HEK293T (cell line): ENCODE data around the gene PPM1N.
A peak's percentile ranks its signal among the peaks of the same experiment; 100 is the strongest.

Source experiments
- BHLHE40 ChIP-seq: fragments of 450-650 bp; IDR thresholded peaks from 2 replicates; pipeline ENCODE4 v1.6.1; 2016; ENCODE audit warnings: mild to moderate bottlenecking, moderate library complexity, borderline replicate concordance
- ELF4 ChIP-seq: fragments of 450-650 bp; IDR thresholded peaks from 2 replicates; pipeline ENCODE4 v1.6.1; 2017; ENCODE audit warnings: antibody characterized with exemption
- FOXK2 ChIP-seq: fragments of 450-650 bp; IDR thresholded peaks from 2 replicates; pipeline ENCODE4 v1.6.1; 2016; ENCODE audit warnings: mild to moderate bottlenecking
- FOXM1 ChIP-seq: fragments of 450-650 bp; IDR thresholded peaks from 2 replicates; pipeline ENCODE4 v1.6.1; 2017; ENCODE audit warnings: mild to moderate bottlenecking, borderline replicate concordance
- NFRKB ChIP-seq: fragments of 450-650 bp; IDR thresholded peaks from 2 replicates; pipeline ENCODE4 v1.6.1; 2016; ENCODE audit warnings: mild to moderate bottlenecking, moderate library complexity
- PKNOX1 ChIP-seq: fragments of 450-650 bp; IDR thresholded peaks from 2 replicates; pipeline ENCODE4 v1.6.1; 2016
- SP1 ChIP-seq: fragments of 450-650 bp; IDR thresholded peaks from 2 replicates; pipeline ENCODE4 v1.6.1; 2017
- SUZ12 ChIP-seq: fragments of 450-650 bp; IDR thresholded peaks from 2 replicates; pipeline ENCODE4 v1.6.1; 2016; ENCODE audit warnings: mild to moderate bottlenecking
- TARDBP ChIP-seq: fragments of 450-650 bp; IDR thresholded peaks from 2 replicates; pipeline ENCODE4 v1.6.1; 2016
- ZNF384 ChIP-seq: fragments of 450-650 bp; IDR thresholded peaks from 2 replicates; pipeline ENCODE4 v1.6.1; 2016

GRCh38 chr19:45485305-45486077, 12.8 kb upstream of the PPM1N start:
- TF ChIP-seq ELF4 (peak; percentile 78), SP1 (no peak), NFRKB (no peak), FOXM1 (no peak), ZNF384 (no peak), FOXK2 (no peak), TARDBP (no peak), BHLHE40 (no peak), SUZ12 (peak; percentile 98), PKNOX1 (no peak)
